Measurements from ENCODE around the gene ZSCAN9. TPM values are rescaled to one million over a fixed set of nuclear protein-coding genes. Genes with fewer than 3 reads are reported as not detected.

Gene ZSCAN9
- total and polyA plus RNA-seq, 9 of the 15 experiments (the other 6 are each of a cell fraction or from before 2014, with no cell fraction given), result 18.8 to 48.9 (median 28.7) TPM

- peak; percentile 65; the same call in 1 of the 2 replicates for TF ChIP-seq DMBX1 (CRISPR knock-in tag; IDR thresholded peaks at IDR 0.05; ENCODE audit: borderline replicate concordance)
- TF ChIP-seq CBFB (CRISPR knock-in tag; IDR thresholded peaks at IDR 0.05), result no peak; the same call in 1 of the 2 replicates
- no peak for TF ChIP-seq ZNF384 (IDR thresholded peaks at IDR 0.05; ENCODE audit: low read depth, low read length)
- 0 out of 2 replicates have a peak, but pooled peaks have one; percentile 21 for TF ChIP-seq CBX5 (IDR thresholded peaks at IDR 0.05; ENCODE audit: borderline replicate concordance, low read depth)
- TF ChIP-seq SREBF1 (IDR thresholded peaks at IDR 0.05; ENCODE audit: borderline replicate concordance, low read depth, low read length), result 0 out of 2 replicates have a peak, but pooled peaks have one; percentile 27
- no peak for TF ChIP-seq TCFL5 (CRISPR knock-in tag; conservative IDR thresholded peaks at IDR 0.05)
- no peak for TF ChIP-seq ZC3H4 (CRISPR knock-in tag; IDR thresholded peaks at IDR 0.05; ENCODE audit: borderline replicate concordance)
- TF ChIP-seq DLX4 (CRISPR knock-in tag; IDR thresholded peaks at IDR 0.05), result no peak
- no peak for TF ChIP-seq ZNF311 (CRISPR knock-in tag; IDR thresholded peaks at IDR 0.05)
- TF ChIP-seq ETV5 (CRISPR knock-in tag; IDR thresholded peaks at IDR 0.05; ENCODE audit: low read depth), result peak; percentile 87
- TF ChIP-seq, protein P1, sequence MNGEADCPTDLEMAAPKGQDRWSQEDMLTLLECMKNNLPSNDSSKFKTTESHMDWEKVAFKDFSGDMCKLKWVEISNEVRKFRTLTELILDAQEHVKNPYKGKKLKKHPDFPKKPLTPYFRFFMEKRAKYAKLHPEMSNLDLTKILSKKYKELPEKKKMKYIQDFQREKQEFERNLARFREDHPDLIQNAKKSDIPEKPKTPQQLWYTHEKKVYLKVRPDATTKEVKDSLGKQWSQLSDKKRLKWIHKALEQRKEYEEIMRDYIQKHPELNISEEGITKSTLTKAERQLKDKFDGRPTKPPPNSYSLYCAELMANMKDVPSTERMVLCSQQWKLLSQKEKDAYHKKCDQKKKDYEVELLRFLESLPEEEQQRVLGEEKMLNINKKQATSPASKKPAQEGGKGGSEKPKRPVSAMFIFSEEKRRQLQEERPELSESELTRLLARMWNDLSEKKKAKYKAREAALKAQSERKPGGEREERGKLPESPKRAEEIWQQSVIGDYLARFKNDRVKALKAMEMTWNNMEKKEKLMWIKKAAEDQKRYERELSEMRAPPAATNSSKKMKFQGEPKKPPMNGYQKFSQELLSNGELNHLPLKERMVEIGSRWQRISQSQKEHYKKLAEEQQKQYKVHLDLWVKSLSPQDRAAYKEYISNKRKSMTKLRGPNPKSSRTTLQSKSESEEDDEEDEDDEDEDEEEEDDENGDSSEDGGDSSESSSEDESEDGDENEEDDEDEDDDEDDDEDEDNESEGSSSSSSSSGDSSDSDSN (IDR thresholded peaks at IDR 0.05; ENCODE audit: borderline replicate concordance in 1 of 2, low read depth in 2 of 2, low read length in 2 of 2), result peak; percentile 54 to 80; a peak in 2 of 4 replicates
- TF ChIP-seq GTF2B (IDR thresholded peaks at IDR 0.05; ENCODE audit: extremely low read depth, insufficient read length), result no peak
- peak; percentile 39; the same call in 1 of the 2 replicates for TF ChIP-seq STAT5A (IDR thresholded peaks at IDR 0.05; ENCODE audit: borderline replicate concordance, low read length)
- TF ChIP-seq, protein P2, sequence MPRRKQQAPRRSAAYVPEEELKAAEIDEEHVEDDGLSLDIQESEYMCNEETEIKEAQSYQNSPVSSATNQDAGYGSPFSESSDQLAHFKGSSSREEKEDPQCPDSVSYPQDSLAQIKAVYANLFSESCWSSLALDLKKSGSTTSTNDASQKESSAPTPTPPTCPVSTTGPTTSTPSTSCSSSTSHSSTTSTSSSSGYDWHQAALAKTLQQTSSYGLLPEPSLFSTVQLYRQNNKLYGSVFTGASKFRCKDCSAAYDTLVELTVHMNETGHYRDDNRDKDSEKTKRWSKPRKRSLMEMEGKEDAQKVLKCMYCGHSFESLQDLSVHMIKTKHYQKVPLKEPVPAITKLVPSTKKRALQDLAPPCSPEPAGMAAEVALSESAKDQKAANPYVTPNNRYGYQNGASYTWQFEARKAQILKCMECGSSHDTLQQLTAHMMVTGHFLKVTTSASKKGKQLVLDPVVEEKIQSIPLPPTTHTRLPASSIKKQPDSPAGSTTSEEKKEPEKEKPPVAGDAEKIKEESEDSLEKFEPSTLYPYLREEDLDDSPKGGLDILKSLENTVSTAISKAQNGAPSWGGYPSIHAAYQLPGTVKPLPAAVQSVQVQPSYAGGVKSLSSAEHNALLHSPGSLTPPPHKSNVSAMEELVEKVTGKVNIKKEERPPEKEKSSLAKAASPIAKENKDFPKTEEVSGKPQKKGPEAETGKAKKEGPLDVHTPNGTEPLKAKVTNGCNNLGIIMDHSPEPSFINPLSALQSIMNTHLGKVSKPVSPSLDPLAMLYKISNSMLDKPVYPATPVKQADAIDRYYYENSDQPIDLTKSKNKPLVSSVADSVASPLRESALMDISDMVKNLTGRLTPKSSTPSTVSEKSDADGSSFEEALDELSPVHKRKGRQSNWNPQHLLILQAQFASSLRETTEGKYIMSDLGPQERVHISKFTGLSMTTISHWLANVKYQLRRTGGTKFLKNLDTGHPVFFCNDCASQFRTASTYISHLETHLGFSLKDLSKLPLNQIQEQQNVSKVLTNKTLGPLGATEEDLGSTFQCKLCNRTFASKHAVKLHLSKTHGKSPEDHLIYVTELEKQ (CRISPR knock-in tag; IDR thresholded peaks at IDR 0.05), result peak; percentile 42; the same call in 1 of the 2 replicates
- TF ChIP-seq ZNF316 (IDR thresholded peaks at IDR 0.05), result no peak
- peak; percentile 20 for TF ChIP-seq HDAC3 (IDR thresholded peaks at IDR 0.05; ENCODE audit: borderline replicate concordance, partially characterized antibody)
- no peak for TF ChIP-seq ZNF174 (CRISPR knock-in tag; IDR thresholded peaks at IDR 0.05)
Observed at GRCh38 chr6:28252009-28252975, 27.2 kb downstream of the ZSCAN9 start, which contains the start of gene ZKSCAN4 (continued).

All from K562 (cell line).